SK-N-SH treated with all-trans-retinoic acid at 6 μM for 48 hours (cell line): ENCODE data around the gene NPLOC4.

Experiments
- RARB ChIP-seq: fragments of 250-450 bp; sonication (Bioruptor Pico); IDR thresholded peaks from 2 replicates; pipeline ENCODE4 v1.8.0; 2021; ENCODE audit warnings: mild to moderate bottlenecking, moderate library complexity
- SNAI2 ChIP-seq: fragments of 250-450 bp; sonication (Bioruptor Pico); IDR thresholded peaks from 2 replicates; pipeline ENCODE4 v1.5.0; 2020; ENCODE audit warnings: mild to moderate bottlenecking, moderate library complexity
- TSHZ2 ChIP-seq: fragments of 250-450 bp; sonication (Bioruptor Pico); IDR thresholded peaks from 2 replicates; pipeline ENCODE4 v1.5.0; 2020; ENCODE audit warnings: mild to moderate bottlenecking, moderate library complexity
- ZFP30 ChIP-seq: fragments of 450-650 bp; formaldehyde crosslinking; IDR thresholded peaks from 2 replicates; pipeline ENCODE4 v1.5.0; 2022; ENCODE audit warnings: mild to moderate bottlenecking, moderate library complexity

- TF ChIP-seq RARB (CRISPR knock-in tag) (no peak), TSHZ2 (CRISPR knock-in tag) (no peak), ZFP30 (no peak), SNAI2 (no peak)
These were observed 55.2 kb downstream of the NPLOC4 start for GRCh38 chr17:81581758-81582157.
